G401 (cell line): Measurements from ENCODE around the gene CDK11A. TPM values are rescaled to one million over a fixed set of nuclear protein-coding genes. Genes with fewer than 3 reads are reported as not detected.
"Not testable (repeated sequence)": the region's sequence is repeated elsewhere in the genome, so short reads cannot be mapped to it uniquely, and the experiment has no call there.

Experiments
- DNase-seq: peaks from one replicate; pipeline ENCODE4 v3.0.0-alpha.2; 2015; ENCODE audit warnings: low spot score
- in situ Hi-C: cut with HindIII; loops from 2 replicates; pipeline ENCODE4 v1.10.0; 2016; ENCODE audit warnings: low sequenced_read_pairs, mixed read lengths
- total RNA-seq: library from RNA; depleted of rRNA; stranded (reverse); fragments of >200 nt; shearing (Covaris generic); gene quantifications from 2 replicates; pipeline ENCODE4 v1.2.3, GENCODE V29; 2014; rRNA removed

Gene CDK11A
- total RNA-seq, result 8.6 and 11.7 TPM in 2 replicates

- DNase-seq, result peak; percentile 99
- in situ Hi-C loops, result not testable (repeated sequence)
Observed at GRCh38 chr1:1724035-1724864, at the start of gene CDK11A. Gene CDK11A, minus strand, starts transcription at chr1:1724357. Its CDS starts 1,539 bp downstream, at chr1:1722818.

DNA sequence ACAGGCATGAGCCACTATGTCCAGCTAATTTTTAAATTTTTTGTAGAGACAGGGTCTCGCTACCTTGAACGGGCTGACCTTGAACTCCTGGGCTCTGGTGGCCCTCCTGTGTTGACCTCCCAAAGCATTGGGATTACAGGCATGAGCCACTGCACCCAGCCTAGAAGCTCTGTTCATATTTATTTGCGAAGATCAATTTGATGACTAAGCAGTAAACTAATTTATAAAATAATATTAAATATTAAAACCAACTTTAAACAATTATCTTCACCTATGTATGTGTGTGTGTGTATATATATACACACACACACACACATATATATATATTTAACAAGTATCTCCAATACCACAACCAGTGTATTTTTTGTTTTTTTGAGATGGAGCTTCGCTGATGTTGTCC, 49.7 kb upstream of the CDK11A start:
- no peak for DNase-seq
- in situ Hi-C loops, result no loop called here

DNA sequence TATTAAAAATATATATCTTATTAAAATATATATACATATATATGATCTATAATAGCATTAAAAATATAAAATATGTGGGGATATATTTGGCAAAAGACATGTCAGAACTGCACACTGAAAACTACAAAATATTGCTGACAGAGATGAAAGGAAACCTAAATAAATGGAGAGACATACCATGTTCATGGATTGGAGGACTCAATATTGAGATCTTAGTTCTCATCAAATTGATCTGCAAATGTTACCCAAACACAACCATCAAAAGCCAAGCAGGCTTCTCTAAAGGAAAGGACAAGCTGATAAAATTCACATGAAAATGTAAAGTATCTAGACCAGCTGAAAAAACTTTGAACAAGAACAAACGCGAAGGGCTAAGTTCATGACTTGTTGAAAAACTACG, 46.9 kb upstream of the CDK11A start:
- DNase-seq, result no peak
- in situ Hi-C loops, result no loop called here

DNA sequence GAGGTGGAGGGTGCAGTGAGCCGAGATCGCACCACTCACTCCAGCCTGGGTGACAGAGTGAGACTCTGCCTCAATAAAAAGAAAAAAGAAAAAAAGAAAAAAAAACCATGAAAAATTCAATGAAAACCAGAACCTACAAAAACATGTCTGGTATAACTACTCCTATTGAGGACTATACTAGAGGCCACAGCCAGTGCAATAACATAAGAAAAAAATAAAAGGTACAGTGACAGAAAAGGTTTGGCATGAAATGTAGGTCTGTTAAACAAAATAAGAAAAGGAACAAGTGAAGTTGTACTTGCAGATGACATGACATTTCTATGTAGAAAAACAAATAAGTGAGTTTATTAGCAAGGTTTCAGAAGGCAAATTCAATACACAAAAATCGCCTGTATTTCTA, 45.9 kb upstream of the CDK11A start:
- no peak for DNase-seq
- in situ Hi-C loops, result no loop called here

DNA sequence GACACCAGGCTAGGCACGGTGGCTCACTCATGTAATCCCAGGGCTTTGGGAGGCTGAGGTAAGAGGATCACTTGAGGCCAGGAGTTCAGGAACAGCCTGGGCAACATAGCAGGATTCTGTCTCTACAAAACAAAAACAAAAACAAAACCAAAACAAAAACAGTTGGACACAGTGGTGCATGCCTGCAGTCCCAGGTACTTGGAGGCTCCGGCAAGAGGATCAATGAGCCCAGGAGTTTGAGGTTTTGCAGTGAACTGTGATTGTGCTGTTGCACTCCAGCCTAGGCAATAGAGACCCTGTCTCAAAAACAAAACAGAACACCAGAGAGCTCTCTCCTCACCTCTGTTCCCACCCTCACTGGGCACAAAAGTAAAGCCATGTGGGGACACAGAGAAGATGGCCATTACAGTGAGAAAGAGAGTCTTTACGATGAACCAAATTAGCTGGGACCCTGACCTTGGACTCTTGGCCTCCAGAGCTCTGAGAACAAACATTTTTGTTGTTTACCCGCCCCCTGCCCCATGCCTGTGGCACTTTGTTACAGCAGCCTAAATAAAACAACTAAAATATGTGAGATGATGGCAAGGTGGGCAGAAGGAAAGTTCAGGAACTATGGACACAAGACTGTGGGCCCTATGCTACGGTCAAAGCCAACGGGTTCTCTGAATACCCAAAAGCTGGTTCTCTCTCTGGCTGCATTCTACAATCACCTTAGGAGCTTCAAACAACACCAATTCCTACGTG, 44.3 kb upstream of the CDK11A start:
- no peak for DNase-seq
- in situ Hi-C loops, result loop anchor here (10.0 kb wide), 1 partner anchor 56 kb away; no protein-coding TSS in a partner anchor

GRCh38 chr1:1764876-1765470, 40.8 kb upstream of the CDK11A start:
- no peak for DNase-seq
- in situ Hi-C loops, result loop anchor here (10.0 kb wide), 1 partner anchor 60 kb away; no protein-coding TSS in a partner anchor

DNA sequence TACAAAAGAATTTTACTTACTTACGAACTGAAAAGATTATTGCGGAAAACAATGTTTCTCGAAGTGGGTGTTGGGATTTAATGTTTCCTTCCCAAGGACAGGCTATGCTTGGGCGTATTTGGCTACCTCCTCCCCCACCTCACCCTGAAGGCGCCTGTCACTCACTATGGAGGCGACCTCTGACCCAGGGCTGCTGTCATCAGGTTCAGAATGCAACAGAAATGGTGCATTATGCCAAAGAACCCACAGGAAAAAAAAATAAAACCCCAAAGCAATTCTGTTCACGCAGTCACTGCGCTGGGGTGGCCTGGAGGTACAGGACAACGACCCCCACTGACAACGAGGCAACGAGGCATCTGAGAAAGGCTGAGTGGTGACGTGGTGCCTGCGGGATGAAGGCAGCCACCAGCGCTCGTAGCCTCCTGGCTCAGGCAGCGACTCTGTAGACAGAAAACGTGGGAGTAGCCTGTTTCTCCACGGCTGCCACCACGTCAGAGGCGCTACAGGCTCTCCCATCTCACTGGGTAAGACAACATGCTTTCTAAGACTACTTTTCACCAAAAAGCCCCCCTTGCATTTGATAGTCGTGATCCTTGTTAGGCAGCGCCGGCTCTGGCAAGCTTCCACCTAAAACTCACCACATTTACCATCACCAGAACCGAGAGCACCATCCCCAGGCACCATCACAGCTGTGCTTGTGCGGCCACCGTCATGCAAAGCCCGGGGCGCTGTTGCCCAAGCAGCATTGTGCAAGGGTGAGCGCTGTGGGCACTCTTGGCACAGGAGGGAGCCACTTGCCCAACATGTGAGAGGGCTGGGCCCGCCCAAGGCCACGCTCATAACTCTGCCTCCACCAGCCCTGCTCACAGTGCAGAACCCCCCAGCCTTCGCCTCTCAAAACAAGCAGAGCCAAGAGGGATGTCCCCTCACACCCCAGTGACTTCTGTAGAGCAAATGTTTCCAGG, 39.8 kb upstream of the CDK11A start:
- DNase-seq, result no peak
- in situ Hi-C loops, result loop anchor here (10.0 kb wide), 1 partner anchor 61 kb away; no protein-coding TSS in a partner anchor

GRCh38 chr1:1761504-1762376, 37.6 kb upstream of the CDK11A start:
- in situ Hi-C loops, result loop anchor here (10.0 kb wide), 1 partner anchor 63 kb away; no protein-coding TSS in a partner anchor
- DNase-seq, result no peak

DNA sequence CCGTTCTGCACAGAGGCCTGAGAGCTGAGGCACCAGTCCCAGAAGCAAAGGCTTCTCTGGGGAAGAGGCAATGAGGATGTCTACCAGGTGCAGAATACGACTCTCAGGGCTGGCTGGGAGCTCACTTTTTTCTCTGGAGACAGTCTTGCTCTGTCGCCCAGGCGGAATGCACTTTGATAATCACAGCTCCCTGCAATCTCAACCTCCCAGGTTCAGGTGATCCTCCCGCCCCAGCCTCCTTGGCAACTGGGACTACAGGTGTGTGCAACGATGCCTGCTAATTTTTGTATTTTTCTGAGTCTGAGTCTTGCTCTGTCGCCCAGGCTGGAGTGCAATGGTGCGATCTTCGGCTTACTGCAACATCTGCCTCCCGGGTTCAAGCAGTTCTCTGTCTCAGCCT, 36.6 kb upstream of the CDK11A start:
- no peak for DNase-seq
- in situ Hi-C loops, result loop anchor here (10.0 kb wide), 1 partner anchor 64 kb away; no protein-coding TSS in a partner anchor

DNA sequence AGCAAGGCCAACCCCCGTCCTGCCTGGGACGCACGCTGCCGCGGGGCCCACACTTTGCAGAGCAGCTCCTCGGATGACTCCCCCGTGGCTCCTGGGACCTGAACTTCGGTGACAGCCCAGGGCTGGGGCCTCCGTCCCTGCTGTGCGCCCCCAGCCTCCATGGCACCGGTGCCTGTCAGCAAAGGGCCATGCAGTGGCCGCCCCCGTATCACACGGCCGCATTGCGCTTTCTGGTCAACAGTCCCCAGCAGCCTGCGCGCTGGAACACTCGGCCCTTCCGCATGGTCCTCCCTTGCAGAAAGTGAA, 36.1 kb upstream of the CDK11A start:
- in situ Hi-C loops, result loop anchor here (10.0 kb wide), 1 partner anchor 65 kb away; no protein-coding TSS in a partner anchor
- no peak for DNase-seq

DNA sequence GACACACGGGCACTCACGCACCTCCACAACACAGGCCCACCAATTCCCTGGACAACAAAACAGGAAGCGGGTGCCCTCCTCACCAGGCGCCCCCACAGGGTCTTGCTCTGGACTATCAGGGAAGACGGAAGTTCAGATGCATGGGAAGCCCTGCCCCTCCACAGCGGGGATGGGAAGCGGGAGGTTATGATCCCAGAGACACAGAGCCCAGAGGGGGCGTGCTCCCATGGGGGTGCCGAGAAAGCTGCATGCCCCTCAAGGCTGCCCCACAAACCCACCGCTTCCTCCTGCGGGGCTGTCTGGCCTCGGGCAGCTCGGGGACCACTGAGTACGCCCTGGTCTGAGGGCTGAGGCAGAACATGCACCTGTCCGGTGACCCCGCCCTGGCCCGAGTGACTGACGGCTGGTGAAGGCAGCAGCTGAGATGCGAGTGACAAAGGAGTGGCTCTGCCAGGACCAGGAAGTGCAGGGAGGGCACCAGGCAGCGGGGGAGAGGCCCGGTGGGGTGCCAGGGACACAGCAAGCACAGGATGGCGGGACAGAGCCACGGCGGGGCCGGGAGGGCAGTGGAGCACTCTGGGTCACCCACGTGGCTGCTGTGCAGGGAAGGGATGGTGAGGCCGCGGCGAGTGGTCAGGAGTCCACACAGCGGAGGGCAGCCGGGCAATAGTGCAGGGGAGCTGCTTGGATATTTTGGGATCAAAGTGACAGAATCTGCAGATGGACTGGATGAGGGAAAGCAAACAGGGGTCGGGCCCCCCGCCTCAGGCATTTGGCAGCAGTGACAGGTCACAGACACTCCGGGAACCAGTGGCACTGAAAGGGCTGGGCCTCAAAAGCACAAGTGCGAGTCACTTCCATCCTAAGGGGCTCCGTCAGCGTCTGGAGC, 35.5 kb upstream of the CDK11A start:
- no peak for DNase-seq
- in situ Hi-C loops, result loop anchor here (10.0 kb wide), 1 partner anchor 65 kb away; no protein-coding TSS in a partner anchor

- in situ Hi-C loops, result no loop called here
- peak; percentile 49 for DNase-seq
Observed at GRCh38 chr1:1758692-1759455, 34.7 kb upstream of the CDK11A start.

DNA sequence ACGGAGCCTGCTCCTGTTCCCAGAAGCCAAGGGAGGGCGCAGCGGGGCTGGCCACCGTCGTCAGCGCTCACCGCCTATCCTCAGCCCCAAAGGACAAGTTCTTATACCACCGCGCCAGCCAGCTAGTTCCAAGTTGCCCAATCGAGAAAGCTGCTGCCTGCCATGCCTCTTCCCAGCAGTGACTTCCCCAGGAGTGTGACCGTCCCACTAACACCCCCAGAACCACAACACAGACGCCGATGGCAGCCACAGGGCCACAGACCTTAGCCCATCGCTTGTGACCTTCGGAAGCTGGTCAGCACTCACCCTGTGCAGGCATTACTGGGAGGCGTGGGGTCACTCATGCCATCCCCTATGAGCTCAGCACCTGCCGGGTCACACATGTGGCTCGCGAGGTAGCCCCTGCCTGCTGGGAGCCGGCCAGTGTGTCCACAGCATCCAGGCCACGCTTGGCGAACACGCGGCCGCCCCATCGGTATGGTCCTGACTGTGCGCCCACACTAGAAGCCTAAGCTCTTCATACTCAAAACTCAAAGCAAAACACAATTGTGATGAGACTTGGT, 34.0 kb upstream of the CDK11A start:
- in situ Hi-C loops, result no loop called here
- no peak for DNase-seq

- DNase-seq, result no peak
- in situ Hi-C loops, result no loop called here
Observed at GRCh38 chr1:1757422-1758058, 33.4 kb upstream of the CDK11A start.

GRCh38 chr1:1756661-1757421, 32.7 kb upstream of the CDK11A start:
- DNase-seq, result no peak
- in situ Hi-C loops, result no loop called here
